HG02798 (cell line): Measurements from ENCODE around the gene PPM1D.
"Not testable (repeated sequence)": the region's sequence is repeated elsewhere in the genome, so short reads cannot be mapped to it uniquely, and the experiment has no call there.

Experiments
- ATAC-seq: cut with Tn5 transposase; IDR thresholded peaks from one replicate; pipeline ENCODE4 v1.9.1; 2021; ENCODE audit warnings: mild to moderate bottlenecking; ENCODE audit not compliant: unreplicated experiment, poor library complexity

Gene PPM1D

DNA sequence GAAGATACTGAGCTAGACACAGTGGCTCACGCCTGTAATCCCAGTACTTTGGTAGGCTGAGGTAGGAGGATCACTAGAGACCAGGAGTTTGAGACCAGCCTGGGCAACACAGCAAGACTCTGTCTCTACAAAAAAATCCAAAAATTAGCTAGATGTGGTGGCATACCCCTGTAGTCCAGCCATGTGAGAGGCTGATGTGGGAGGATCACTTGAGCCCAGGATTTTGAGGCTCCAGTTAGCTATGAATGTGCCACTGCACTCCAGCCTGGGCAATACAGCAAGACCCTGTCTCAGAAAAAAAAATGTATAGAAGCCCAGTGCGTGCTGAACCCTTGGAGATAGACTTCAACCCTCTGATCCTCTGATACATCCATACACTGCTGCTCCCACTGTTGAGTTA, 7.2 kb upstream of the PPM1D start:
- no peak for ATAC-seq

DNA sequence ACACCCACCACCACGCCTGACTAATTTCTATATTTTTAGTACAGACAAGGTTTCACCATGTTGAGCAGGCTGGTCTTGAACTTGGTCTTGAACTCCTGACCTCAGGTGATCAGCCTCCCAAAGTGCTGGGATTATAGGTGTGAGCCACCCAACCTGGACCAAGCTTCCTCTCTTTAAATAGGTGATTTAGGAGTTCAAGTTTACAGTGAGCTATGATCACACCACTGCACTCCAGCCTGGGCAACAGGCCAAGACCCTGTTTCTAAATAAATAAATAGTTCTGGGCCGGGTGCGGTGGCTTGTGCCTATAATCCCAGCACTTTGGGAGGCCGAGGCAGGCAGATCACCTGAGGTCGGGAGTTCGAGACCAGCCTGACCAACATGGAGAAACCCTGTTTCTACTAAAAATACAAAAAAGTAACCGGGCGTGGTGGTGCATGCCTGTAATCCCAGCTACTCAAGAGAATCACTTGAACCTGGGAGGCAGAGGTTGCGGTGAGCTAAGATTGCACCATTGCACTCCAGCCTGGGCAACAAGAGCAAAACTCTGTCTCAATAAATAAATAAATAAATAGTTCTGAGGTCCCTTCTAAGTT, 6.5 kb upstream of the PPM1D start:
- not testable (repeated sequence) for ATAC-seq

DNA sequence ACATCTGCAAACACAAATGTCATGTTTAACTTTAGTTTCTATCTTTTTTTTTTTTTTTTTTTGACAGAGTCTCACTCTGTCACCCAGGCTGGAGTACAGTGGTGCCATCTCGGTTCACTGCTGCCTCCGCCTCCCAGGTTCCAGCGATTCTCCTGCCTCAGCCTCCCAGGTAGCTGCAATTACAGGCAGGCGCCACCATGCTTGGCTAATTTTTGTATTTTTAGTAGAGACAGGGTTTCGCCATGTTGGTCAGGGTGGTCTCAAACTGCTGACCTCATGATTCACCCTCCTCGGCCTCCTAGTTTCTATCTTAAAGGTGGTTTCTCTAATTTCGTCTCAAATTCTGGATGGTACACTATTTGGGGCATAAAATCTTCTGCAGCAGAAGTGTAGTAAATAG, 5.8 kb upstream of the PPM1D start:
- not testable (repeated sequence) for ATAC-seq

DNA sequence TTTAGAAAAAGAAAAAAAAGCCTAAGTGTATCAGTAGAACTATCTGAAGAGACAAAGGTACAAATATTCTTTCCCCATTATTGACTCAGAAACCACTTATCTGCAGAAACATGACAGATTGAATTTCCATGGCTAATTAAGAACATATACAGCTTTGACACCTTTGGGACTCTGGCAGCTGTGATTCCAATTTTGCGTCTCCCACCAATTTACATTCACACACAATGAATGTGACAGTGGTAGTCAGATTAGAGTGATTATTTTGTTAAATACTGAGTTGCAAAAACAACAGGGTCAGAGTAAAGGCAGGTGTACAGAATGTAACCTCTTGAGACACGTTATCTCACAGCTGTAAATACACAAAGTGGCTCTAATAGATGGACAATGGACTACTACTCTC, 5.3 kb upstream of the PPM1D start:
- no peak for ATAC-seq

DNA sequence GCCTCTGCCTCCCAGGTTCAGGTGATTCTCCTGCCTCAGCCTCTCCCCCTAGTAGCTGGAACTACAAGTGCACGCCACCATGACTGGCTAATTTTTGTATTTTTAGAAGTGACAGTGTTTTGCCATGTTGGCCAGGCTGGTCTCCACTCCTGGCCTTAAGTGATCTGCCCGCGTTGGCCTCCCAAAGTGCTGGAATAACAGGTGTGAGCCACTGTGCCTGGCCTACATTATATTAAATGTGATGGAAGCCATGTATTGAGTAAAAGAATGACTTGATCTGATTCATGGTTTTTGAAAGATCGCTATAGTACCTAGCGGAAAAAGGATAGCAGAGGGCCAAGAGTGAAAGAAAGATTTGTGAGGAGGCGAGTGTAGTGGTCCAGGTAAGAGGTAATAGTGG, 2.7 kb upstream of the PPM1D start:
- no peak for ATAC-seq

DNA sequence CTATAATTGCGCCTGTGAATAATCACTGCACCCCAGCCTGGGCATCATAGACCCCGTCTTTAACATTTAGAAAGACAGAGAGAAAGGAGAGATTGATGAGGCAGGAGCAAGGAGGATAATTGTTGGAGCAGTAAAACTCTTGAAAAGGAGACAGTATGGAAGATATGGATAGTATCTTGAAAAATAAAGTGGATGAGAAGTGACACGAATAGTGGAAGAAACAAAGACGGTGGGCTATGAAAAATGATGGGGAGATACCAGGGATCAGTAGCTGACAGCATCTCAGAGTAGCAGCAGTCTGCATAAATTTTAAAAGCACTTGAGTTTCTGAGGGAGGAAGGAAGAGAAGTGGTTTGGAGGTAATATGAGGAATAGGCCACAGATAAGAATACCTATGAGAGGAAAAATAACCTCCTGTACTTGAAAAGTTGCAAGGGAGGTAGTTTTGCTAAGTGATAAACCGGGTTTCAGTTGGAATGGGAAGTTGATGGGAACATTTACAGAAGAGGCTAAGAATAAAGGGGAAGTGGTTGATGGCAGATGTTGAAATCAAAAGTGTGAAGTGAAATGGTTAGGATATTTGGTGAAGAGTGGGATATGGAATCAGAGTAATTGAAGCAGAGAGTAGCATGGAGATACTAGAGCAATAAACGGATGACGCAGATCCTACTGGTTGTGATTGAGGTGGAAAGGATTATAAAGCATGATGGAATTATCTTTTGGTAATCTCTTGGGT, 1.8 kb upstream of the PPM1D start:
- no peak for ATAC-seq

DNA sequence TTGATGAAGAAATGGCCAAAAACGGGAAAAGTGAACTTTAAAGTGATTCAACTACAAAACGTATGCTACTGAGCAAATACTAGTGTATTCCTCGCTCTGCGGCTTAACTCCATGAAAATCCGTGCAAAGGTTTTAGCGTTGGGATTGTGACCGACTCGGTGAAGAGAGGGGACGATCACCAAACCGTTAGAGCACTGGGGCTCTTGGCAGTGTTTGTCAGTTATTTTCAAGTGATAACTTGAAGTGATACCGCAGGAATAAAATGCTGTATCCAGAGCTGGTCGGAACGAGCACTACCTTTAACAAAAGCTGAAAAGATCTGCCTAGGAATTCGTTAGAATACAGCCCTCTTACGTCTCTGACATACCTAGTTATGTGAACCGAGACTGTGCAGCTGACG, 773 bp upstream of the PPM1D start:
- no peak for ATAC-seq

DNA sequence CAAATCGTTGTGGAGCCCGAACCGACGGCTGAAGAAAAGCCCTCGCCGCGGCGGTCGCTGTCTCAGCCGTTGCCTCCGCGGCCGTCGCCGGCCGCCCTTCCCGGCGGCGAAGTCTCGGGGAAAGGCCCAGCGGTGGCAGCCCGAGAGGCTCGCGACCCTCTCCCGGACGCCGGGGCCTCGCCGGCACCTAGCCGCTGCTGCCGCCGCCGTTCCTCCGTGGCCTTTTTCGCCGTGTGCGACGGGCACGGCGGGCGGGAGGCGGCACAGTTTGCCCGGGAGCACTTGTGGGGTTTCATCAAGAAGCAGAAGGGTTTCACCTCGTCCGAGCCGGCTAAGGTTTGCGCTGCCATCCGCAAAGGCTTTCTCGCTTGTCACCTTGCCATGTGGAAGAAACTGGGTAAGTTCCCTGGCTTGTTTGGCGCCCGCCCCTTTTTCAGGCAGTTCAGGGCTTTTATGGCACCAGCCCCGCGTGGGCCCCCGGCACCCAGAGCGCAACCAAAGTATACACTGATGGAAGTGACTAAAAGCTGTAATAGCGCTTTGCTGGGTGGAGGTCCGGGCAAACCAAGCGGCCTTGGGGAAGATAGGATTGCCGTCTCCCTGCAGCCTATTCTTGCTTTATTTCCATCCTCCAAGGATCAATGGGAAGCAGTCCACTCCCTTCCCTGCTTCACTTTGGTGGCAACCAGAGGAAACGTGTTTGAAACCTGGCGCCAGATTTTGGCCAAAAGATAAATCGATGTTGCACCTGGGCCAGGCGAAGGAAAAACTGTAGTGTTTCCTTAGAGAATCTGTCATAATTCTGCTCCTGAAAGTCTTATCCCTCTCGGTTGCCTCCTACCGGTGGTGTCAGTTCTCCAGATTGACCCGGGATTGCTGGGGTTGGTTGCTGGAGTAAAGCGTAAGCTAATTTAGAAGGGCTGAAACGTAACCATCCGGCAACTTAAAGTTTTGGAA, 775 bp downstream of the PPM1D start:
- peak; percentile 19 for ATAC-seq

DNA sequence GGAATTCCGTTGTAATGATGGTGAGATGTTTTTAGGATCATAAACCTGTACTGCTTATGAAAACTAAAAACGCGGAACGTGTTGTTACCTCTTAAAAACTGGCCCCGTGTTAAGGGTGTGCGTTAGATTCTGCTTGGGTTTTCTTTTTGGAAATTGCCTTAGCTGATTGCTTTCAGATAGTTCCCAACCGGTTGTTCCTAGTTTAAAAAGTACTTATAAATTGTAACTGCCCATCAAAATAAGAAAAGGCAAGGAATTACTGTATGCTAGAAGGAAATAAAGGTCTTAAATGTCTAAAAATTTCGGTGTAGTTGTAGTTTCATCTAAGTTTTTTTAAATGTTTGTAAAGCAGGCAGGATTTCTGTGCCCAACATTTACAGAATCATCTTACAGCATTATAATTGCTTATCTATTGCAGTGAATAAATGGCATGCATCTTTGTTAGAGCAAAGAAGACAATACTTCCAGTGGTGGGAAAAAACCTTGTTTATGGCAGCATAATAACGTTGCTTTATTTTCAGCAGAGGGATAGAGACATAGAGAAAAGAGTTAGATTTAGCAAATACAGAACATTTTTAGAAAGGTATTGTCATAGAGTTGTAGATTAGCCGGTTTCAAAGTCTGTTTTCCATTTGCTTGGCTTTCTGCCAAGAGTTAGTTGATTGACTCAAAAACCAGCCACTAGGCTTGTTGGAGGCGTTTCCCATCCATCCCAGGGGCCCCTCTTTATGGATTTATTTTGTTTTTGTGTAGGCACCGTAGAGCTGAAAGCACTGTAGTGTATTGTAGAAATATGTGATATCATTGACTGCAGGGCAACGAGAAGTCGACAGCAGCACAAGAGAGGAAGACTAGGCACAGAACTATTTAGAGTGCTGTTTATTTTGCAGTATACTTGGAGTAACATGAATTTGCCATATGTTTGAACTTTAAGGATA, 1.7 kb downstream of the PPM1D start:
- no peak for ATAC-seq

DNA sequence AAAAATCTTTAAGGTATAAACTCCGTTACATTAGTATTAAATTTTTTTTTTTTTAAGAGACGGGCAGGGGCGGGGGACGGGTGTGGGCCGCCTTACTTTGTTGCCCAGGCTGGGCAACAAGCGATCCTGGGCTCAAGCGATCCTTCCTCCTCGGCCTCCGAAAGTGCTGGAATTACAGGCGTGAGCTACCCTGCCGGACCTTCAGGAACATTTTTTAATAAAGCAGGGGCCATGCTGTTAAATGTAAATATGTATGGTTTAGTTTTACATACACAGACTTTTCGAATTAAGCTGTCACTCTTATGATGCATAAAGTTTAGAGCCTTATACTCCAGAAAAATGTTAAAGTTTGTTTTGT, 2.4 kb downstream of the PPM1D start:
- no peak for ATAC-seq

DNA sequence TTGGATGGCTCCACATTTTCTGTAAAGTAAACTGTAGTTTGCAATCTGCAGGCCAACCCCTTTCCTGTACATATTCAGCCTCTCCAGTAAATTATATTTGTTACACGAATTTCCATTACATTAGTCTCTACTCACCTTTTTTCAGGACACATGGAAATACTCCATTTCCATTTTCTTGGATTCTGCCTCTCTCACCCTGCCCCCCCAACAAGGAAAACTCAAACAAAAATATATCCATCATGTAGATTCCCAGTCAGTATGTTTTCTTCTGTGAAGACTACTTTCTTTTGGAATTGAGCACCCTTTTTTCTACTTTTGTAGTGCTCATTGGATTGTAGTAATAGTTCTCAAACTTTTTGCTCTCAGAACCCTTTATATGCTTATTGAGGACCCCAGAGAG, 2.9 kb downstream of the PPM1D start:
- ATAC-seq: no peak

DNA sequence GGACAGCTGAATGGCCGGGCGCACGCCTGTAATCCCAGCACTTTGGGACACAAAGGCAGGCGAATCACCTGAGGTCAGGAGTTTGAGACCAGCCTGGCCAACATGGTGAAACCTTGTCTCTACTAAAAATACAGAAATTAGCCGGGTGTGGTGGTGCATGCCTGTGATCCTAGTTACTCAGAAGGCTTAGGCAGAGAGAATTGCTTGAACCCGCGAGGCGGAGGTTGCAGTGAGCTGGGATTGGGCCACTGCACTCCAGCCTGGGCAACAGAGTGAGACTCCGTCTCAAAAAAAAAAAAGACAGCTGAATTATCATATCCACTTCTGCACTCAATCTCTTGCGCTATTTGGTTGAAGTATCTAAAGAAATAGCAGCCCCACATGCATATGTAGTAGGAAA, 3.5 kb downstream of the PPM1D start:
- not testable (repeated sequence) for ATAC-seq

DNA sequence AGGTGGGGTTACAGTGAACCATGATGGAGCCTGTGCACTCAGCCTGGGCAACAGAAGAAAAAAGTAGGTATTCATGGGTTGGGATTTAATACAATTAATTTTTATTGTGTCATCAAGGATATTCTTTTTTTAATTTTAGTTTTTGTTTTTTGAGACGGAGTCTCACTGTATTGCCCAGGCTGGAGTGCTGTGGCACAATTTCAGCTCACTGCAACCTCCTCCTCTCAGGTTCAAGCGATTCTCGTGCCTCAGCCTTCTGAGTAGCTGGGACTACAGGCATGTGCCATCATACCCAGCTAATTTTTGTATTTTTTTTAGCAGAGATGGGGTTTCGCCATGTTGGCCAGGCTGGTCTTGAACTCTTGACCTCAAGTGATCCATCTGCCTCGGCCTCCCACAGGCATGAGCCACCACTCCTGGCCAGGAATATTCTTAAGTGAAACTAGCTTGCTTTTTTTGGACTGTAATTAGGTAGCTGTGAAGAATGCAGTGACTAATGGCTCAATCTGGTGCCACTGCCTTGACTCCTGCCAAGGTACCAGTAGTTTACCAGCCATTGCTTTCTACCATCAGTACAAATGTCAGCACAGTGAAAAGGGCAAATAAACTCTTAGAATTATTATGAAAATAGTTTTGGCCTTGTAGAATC, 4.8 kb downstream of the PPM1D start:
- ATAC-seq: no peak

DNA sequence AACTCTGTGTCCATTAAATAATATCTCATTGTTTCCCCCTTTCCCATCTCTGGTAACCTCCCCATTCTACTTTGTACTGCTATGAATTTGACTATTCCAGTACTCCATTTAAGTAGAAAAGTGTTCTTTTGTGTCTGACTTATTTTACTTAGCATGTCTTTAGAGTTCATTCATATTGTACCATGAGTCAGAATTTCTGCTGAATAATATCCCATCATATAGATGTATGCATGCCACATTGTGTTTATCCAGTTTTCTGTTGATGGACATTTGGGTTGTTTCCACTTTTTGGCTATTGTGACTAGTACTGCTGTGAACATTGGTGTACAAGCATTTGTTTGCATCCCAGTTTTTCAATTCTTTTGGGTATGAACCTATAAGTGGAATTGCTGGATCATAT, 6.0 kb downstream of the PPM1D start:
- ATAC-seq: no peak

DNA sequence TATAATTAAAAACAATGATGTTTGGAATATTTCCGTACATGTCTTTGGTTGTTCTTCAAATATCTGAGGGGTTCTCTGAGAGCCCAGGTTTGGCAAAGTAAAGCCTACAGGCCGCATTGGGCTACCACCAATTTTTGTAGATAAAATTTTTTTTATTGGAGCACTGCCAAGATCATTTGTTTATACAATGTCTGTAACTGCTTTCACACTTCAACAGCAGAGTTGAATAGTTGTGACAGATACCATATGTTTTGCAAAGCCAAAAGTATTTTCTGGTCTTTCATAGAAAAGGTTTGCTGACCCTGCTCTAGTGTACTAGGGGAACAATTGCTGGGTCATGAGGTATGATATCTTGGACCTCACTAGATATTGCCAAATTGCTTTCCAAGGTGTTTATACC, 10.5 kb downstream of the PPM1D start:
- ATAC-seq: no peak

DNA sequence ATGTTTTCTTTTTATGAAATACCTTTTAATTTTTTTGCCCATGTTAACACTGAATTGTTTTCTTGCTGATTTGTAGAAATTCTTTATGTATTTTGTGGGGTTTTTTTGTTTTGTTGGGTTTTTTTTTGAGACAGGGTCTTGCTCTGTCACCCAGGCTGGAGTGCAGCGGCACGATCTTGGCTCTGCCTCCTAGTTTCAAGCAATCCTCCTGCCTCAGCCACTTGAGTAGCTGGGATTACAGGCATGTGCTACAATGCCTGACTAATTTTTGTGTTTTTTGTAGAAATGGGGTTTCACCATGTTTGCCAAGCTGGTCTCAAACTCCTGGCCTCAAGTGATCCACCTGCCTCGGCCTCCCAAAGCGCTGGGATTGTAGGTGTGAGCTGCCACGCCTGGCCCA, 11.3 kb downstream of the PPM1D start:
- ATAC-seq: not testable (repeated sequence)

DNA sequence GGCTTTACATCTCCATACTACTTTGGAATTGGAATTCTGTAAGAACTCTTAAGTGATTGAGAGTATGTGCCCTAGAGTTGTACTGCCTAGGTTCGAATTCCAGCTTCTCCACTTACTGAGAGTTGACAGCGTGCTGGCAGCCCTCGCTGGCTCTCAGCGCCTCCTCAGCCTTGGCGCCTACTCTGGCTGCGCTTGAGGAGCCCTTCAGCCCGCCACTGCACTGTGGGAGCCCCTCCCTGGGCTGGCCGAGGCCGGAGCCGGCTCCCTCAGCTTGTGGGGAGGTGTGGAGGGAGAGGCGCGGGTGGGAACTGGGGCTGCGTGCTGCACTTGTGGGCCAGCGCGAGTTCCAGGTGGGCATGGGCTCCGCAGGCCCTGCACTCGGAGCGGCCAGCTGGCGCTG, 13.3 kb downstream of the PPM1D start:
- ATAC-seq: no peak

DNA sequence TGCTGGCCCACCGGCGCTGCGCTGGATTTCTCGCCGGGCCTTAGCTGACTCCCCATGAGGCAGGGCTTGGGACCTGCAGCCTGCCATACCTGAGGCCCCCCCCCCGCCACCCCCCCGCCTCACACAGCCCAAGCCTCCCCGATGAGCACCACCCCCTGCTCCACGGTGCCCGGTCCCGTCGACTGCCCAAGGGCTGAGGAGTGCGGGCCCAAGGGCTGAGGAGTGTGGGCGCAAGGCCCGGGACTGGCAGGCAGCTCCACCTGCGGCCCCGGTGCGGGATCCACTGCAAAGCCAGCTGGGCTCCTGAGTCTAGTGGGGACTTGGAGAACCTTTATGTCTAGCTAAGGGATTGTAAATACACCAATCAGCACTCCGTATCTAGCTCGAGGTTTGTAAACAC, 13.8 kb downstream of the PPM1D start:
- not testable (repeated sequence) for ATAC-seq

DNA sequence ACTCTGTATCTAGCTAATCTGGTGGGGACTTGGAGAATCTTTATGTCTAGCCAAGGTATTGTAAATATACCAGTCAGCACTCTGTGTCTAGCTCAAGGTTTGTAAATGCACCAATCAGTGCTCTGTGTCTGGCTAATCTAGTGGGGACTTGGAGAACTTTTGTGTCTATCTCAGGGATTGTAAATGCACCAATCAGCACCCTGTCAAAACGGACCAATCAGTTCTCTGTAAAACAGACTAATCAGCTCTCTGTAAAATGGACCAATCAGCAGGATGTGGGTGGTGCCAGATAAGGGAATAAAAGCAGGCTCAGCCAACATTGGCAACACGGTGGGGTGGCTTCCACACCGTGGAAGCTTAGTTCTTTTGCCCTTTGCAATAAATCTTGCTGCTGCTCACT, 14.3 kb downstream of the PPM1D start:
- ATAC-seq: not testable (repeated sequence)

DNA sequence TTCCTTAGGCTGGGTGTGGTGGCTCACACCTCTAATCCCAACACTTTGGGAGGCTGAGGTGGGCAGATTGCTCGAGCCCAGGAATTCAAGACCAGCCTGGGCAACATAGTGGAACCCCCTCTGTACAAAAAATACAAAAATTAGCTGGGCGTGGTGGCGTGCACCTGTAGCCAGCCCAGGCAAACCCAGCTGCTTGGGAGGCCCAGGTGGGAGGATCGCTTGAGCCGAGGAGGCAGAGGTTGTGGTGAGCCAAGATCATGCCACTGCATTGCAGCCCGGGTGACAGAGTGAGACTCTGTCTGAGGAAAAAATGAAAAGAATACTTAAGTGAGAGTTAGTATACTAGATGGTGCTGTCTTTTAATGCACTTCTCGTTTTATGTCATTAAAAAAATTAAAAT, 15.1 kb downstream of the PPM1D start:
- no peak for ATAC-seq
